A673 (cell line): ENCODE data around the gene KIAA0753.

ENCODE experiments used
- CTCF ChIP-seq: fragments of 300-800, 200-600 bp; sonication (generic); conservative IDR thresholded peaks from 2 replicates; pipeline ENCODE4 v1.5.1; 2017; ENCODE audit warnings: low read depth, mild to moderate bottlenecking, antibody characterized with exemption, low read length, moderate library complexity, mixed read lengths
- EZH2 ChIP-seq: fragments of 200-600 bp; sonication (generic); IDR thresholded peaks from 2 replicates; pipeline ENCODE4 v1.6.1; 2017; ENCODE audit warnings: borderline replicate concordance, low read depth, mild to moderate bottlenecking, mixed read lengths, antibody characterized with exemption, low read length; ENCODE audit not compliant: poor library complexity, severe bottlenecking

- no peak for TF ChIP-seq CTCF
- no peak for TF ChIP-seq EZH2
Measured at GRCh38 chr17:6611231-6611630, 29.3 kb downstream of the KIAA0753 start.
